HG02678 (cell line): Measurements from ENCODE around the gene ST3GAL4.
"Not testable (repeated sequence)": the region's sequence is repeated elsewhere in the genome, so short reads cannot be mapped to it uniquely, and the experiment has no call there.

ENCODE experiments used
- ATAC-seq: cut with Tn5 transposase; IDR thresholded peaks from one replicate; pipeline ENCODE4 v1.9.1; 2021; ENCODE audit warnings: mild to moderate bottlenecking, moderate library complexity; ENCODE audit not compliant: unreplicated experiment

Gene ST3GAL4, protein sequence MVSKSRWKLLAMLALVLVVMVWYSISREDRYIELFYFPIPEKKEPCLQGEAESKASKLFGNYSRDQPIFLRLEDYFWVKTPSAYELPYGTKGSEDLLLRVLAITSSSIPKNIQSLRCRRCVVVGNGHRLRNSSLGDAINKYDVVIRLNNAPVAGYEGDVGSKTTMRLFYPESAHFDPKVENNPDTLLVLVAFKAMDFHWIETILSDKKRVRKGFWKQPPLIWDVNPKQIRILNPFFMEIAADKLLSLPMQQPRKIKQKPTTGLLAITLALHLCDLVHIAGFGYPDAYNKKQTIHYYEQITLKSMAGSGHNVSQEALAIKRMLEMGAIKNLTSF

GRCh38 chr11:126355324-126355925, at the start of gene ST3GAL4:
TSS of gene ST3GAL4 (plus strand) at chr11:126355686. CDS start at chr11:126406156, 50,470 bp downstream.
- peak; percentile 67 for ATAC-seq

DNA sequence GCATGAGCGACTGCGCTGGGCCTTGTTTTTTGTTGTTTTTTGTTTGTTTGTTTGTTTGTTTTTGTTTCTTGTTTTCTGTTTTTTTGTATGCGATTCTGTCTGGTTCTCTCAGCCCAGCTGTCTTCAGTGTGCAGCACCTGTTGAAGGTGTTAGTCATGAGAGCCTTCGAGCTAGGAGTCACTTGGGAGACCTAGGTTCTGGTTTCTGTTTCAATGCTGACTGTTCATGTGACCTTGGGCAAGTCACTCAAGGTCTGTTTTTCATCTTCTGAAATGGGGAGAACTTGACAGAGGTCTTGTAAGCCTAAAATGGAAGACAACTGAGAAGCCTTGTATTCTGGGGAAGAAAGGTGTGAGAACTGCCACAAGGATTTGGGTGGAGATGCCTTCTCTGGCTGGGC, 49.8 kb upstream of the ST3GAL4 start:
- peak; percentile 65 for ATAC-seq

- ATAC-seq = no peak
These were observed 47.8 kb upstream of the ST3GAL4 start for GRCh38 chr11:126307706-126308105.

GRCh38 chr11:126308271-126308671, 47.2 kb upstream of the ST3GAL4 start:
- no peak for ATAC-seq

DNA sequence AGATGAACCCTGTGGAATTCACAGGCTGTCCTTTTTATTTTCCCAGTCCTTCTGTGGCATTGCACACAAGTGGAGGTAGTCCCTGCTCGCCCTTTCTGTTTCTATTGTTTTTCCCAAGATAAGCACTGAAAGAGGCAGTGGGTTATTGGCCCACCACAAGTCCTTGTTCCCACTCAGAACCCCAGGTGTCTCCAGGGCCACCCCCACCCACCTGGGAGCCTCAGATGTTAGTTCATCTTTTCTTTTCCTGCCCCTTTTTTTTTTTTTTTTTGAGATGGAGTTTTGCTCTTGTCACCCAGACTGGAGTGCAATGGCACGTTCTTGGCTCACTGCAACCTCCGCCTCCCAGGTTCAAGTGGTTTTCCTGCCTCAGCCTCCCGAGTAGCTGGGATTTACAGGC, 46.7 kb upstream of the ST3GAL4 start:
- ATAC-seq = not testable (repeated sequence)

DNA sequence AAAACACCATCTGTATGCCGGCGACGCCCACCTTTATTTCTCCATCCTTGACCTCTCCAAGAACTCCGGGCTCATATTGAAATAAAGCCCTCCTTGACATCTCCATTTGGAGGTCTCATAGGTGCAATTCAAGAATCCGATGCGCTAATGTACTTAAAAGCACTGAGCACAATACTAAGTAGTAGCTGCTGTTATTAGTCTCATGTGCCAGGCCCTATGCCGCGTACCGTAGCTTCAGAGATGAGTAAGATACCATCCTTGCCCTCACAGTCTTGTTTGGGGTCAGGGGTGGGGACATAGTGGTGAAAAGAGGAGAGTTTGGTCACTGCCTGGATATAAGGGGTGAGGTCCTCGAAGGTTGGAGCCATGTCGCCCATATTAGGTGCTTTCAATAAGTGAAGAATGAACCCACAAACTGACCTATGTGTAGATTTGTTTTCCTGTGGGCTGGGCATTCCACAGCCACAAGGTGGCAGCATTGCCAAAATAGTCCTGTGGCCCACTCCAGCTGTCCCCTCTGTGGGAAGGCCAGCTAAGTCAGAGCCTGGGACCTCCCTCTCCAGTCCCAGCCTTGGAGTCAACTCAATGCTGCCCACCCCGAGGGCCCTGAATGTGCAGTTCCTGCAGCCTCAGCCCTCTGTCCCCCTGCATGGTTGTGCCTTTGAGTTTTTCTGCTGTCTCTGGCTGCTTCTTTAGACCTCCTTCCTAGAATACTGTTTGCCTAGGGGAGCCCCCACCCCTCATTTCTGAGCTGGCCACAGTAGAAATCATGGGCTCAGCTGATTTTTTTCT, 45.1 kb upstream of the ST3GAL4 start:
- ATAC-seq = peak; percentile 33

DNA sequence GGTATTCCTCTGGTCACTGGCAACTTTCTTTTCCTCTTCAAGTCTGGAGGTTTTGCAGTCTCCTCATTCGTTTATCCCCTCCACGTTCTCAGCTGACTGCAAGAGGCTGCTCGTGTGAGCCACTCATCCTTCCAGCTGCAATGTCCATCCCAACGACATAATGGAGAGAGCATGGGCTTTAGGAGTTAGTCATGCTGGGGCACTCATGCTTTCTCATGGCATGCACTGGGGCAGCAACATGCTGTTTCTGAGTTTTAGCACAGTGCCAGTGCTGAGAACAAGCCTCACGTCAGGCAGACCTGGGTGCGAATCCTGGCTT, 44.5 kb upstream of the ST3GAL4 start:
- ATAC-seq = no peak

DNA sequence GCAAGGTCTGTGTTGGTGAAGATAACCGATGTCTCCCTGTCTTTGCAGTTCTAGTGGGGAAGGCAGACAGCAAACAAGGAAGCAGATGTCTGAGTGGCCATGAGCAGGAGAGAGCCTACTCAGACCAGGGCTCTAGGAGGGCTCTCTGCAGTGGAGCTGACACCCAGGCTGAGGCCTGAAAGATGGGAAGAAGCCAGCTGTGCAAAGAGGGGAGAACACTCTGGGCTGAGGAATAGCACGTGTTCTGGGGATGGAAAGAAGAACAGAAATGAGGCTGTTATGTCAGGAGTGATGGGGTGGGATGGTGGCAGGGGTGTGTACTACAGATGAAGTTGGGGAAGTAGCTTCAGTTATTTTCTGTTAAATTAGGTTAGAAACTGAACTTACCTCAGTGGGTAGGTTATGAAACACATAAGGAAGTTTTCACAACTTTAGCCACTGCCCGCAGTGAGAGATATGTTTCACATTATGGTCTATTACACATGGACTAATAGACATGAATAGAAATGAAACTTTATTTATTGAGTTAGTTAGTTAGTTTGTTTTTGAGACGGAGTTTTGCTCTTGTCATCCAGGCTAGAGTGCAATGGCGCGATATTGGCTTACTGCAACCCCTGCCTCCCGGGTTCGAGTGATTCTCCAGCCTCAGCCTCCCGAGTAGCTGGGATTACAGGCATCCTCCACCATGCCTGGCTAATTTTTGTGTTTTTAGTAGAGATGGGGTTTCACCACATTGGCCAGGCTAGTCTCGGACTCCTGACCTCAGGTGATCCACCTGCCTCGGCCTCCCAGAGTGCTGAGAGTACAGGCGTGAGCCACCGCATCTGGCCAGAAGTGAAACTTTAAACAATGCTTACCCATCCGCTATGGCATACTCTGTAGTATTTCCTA, 43.8 kb upstream of the ST3GAL4 start:
- ATAC-seq = peak; percentile 61

- ATAC-seq = no peak
These were observed 42.5 kb upstream of the ST3GAL4 start for GRCh38 chr11:126312961-126313360.

DNA sequence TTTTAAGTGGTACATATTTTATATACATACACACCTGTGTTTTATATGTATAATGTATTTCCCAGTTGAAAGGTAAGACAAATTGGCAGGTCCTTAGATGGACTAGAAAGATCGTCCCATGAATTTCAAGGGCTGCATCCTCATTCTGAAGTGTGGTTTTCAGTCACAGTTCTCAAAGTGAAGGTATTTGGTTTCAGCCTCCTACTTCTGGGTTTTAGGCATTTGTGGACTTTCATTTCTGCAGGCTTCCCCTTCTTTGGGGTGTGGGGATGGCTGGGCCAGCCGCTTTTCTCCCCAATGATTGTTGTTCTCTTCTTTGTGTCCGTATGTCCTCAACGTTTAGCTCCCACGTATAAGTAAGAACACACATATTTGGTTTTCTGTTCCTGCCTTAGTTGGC, 41.7 kb upstream of the ST3GAL4 start:
- ATAC-seq = no peak

DNA sequence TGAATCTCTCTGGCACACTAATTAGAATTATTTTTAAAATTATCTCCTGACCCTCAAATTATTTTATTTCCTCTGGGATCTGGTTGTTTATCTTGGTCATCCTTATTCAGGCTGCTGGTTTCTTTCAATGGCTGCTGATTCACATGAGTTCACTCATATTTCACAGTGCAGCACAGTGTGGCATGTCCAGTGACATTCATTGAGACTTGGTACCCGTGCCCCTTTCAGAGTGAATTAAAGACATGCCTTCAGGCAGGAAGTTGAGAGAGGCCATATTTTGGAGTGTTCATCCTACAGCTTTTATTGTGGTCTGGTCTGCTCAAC, 38.1 kb upstream of the ST3GAL4 start:
- no peak for ATAC-seq

GRCh38 chr11:126317756-126318573, 37.5 kb upstream of the ST3GAL4 start:
- peak; percentile 34 for ATAC-seq

DNA sequence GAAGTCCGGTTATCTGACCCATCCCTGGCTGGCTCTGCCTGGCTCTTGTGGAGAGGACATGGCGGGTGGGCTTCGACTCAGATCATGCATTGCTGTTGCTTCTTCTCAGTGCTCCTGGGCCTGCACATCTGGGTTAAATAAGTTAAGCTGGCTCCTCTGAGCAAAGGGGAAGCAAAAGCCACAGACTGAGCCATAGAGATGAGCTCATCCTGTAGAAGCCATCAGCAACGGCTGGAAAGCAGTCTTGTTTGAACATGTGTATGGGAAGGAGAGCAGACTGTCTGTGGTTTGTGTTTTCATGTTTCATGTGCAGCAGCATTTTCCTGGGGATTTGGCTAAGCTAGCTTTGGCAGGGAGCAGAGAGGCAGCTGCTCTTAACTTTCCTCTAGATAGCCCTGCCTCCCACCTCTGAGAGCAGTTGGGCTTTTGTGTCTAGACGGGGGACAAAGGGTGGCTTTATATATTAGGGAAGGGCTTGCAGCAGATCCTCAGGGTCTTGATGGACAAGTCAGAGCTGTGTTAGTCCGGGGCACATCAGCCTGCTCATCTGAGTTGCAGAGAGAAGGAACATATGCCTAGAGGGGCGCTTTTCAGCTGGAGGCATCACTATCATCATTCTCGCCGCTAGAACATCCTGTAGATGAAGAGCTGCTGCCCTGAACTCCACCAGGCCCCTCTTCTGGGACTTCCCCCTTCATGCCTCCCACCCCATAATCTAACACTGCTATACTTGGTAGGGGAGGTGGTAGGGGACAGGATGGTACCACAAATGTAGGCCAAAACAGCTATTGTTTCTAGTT, 36.7 kb upstream of the ST3GAL4 start:
- peak; percentile 90 for ATAC-seq

GRCh38 chr11:126319374-126319740, 36.1 kb upstream of the ST3GAL4 start:
- no peak for ATAC-seq

GRCh38 chr11:126322996-126323395, 32.5 kb upstream of the ST3GAL4 start:
- no peak for ATAC-seq

- ATAC-seq = no peak
These were observed 28.0 kb upstream of the ST3GAL4 start for GRCh38 chr11:126327281-126328000.

DNA sequence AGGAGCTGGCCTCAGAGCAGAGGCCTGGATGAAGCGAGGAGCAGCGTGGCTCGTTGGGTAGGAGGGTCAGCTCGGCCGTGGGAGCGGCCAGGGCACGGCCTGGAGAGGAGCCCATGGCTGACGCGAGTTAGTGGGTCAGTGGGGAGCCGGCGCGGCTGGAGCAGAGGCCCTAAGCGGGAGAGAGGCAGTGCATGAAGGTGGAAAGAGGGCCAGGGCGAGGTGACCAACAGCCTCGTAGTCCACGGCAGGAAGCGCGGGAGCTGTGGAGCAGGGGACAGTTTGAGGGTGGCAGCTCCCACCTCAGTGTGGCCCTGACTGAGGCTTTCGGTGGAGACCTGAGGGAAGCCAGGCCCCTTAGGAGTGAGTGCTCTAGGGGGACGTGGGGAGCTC, 27.5 kb upstream of the ST3GAL4 start:
- ATAC-seq = no peak

DNA sequence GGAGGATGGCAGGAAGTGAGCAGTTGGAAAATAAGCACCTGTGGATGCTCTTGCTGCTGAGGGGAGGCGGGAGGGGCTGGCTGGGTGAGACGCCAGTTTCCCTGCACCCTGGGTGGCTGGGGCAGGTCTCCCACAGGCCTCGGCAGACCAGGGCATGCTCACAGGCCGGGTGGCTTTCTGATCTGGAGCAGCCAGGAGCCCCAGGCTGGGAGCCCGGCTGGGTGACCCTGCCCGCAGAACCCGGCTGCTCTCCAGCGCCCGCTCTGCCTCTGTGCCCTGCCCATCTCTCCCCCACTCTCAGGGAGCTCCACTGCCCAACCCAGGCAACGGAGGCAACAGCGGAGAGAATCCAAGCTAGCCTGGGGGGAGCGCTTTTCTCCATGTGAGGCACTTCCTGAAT, 27.0 kb upstream of the ST3GAL4 start:
- ATAC-seq = no peak
